ENCODE measurements around the gene CRKL. TPM values are rescaled to one million over a fixed set of nuclear protein-coding genes. Genes with fewer than 3 reads are reported as not detected.

The CRKL gene
- total RNA-seq, 1 experiment from 2014 or later = 106 TPM

GRCh38 chr22:20873214-20873613, 44.0 kb upstream of the CRKL start:
- Histone ChIP-seq H3T11ph (ENCODE audit: low read length) (no peak overlapping the region), H3K14ac (ENCODE audit: insufficient read depth, low read length) (no peak overlapping the region), H3K9ac (ENCODE audit: extremely low read depth, insufficient read length, low read length) (no peak overlapping the region), H3K23ac (ENCODE audit: insufficient read length, low read depth, low read length) (no peak overlapping the region), H4K20me1 (ENCODE audit: control insufficient read depth, insufficient read depth, insufficient read length) (no peaks in the 10 kb centered on the region), H3K79me1 (ENCODE audit: insufficient read depth, low read depth, low read length, poor library complexity, severe bottlenecking) (no peaks in the 10 kb centered on the region), H3K27me3 (ENCODE audit: insufficient read depth, low read length) (no peaks in the 10 kb centered on the region), H2AFZ (ENCODE audit: low read length) (no peak overlapping the region), H3K4ac (ENCODE audit: low read depth, low read length) (no peak overlapping the region), H3K27ac (ENCODE audit: insufficient read length, low read depth, low read length) (no peak overlapping the region), H2AK5ac (ENCODE audit: insufficient read length, low read length) (no peak overlapping the region), H2BK120ac (ENCODE audit: low read depth, low read length, poor library complexity, severe bottlenecking) (no peak overlapping the region), H2BK20ac (ENCODE audit: low read depth, low read length, poor library complexity, severe bottlenecking) (no peak overlapping the region), H2BK5ac (ENCODE audit: insufficient read length, low read length) (no peak overlapping the region), H4K91ac (ENCODE audit: insufficient read length, low read depth, low read length) (no peak overlapping the region), H3K4me1 (ENCODE audit: insufficient read depth, low read length) (no peaks in the 10 kb centered on the region), H4K5ac (ENCODE audit: insufficient read length, low read depth, low read length) (no peak overlapping the region), H2BK15ac (ENCODE audit: low read depth, low read length) (no peak overlapping the region), H3K79me2 (ENCODE audit: insufficient read depth, low read length) (no peaks in the 10 kb centered on the region), H3K23me2 (ENCODE audit: insufficient read length, low read depth, low read length, poor library complexity, severe bottlenecking) (no peaks in the 10 kb centered on the region), H2BK12ac (ENCODE audit: insufficient read length, low read depth, low read length) (no peak overlapping the region), H3K4me2 (ENCODE audit: insufficient read depth, insufficient read length, low read length) (no peak overlapping the region), H4K8ac (replicated peaks; ENCODE audit: insufficient read length, low read depth, low read length) (no peak overlapping the region), H3K18ac (ENCODE audit: insufficient read length, low read depth, low read length) (no peak overlapping the region), H3K56ac (ENCODE audit: insufficient read length, low read depth, low read length) (no peak overlapping the region), H3K9me3 (ENCODE audit: control insufficient read depth, low read depth, low read length) (no peaks in the 10 kb centered on the region)
- no CpG with 5 or more reads among the region's 3 CpGs for WGBS (ENCODE audit: extremely low coverage, insufficient read length, low lambda C conversion rate)
- Mint-ChIP-seq H3K4me1 (no peaks in the 10 kb centered on the region), H3K4me3 (no peak overlapping the region), H3K27me3 (ENCODE audit: low read depth) (no peaks in the 10 kb centered on the region), H3K9me3 (peaks cover 0 to 2% of the 10 kb centered on the region in 2 experiments; a peak in 1 of 5 replicates), H3K27ac (no peak overlapping the region), H3K36me3 (ENCODE audit: insufficient read depth in 1 of 3, low read depth in 3 of 3) (peaks cover 2 to 18% (median 5%) of the 10 kb centered on the region in 3 experiments; a peak in 5 of 7 replicates)
- TF ChIP-seq CTCF (conservative IDR thresholded peaks at IDR 0.05) = no peak
- DNase-seq = no peak
